GM12872 (cell line): ENCODE data around the gene DTL.

Experiments used
- TF ChIP-seq, protein P1 (sequence below): IDR thresholded peaks from 3 replicates; pipeline ENCODE4 v1.5.1; 2011; ENCODE audit warnings: low read depth, mild to moderate bottlenecking, low read length, moderate library complexity; ENCODE audit not compliant: insufficient read depth

The DTL gene

DNA sequence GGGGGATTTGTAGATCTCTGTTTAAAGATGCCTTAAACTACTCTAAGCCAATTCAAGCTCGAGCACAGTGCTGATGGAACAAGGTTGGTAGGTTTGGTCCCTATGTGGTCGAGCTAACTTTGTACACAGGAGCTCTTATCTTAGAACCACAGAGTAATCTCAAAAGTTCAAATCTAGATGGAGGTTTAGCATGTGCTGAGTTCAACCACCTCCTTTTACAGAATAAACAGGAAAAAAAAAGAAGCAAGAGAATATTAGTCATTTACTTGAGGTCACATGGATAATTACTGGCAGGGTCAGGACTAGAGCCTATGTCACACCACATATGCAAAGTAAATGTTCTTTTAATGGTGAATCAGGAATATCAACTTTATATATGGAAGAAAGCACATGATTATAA, 86.2 kb downstream of the DTL start:
- TF ChIP-seq, protein P1, sequence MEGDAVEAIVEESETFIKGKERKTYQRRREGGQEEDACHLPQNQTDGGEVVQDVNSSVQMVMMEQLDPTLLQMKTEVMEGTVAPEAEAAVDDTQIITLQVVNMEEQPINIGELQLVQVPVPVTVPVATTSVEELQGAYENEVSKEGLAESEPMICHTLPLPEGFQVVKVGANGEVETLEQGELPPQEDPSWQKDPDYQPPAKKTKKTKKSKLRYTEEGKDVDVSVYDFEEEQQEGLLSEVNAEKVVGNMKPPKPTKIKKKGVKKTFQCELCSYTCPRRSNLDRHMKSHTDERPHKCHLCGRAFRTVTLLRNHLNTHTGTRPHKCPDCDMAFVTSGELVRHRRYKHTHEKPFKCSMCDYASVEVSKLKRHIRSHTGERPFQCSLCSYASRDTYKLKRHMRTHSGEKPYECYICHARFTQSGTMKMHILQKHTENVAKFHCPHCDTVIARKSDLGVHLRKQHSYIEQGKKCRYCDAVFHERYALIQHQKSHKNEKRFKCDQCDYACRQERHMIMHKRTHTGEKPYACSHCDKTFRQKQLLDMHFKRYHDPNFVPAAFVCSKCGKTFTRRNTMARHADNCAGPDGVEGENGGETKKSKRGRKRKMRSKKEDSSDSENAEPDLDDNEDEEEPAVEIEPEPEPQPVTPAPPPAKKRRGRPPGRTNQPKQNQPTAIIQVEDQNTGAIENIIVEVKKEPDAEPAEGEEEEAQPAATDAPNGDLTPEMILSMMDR: no peak

DNA sequence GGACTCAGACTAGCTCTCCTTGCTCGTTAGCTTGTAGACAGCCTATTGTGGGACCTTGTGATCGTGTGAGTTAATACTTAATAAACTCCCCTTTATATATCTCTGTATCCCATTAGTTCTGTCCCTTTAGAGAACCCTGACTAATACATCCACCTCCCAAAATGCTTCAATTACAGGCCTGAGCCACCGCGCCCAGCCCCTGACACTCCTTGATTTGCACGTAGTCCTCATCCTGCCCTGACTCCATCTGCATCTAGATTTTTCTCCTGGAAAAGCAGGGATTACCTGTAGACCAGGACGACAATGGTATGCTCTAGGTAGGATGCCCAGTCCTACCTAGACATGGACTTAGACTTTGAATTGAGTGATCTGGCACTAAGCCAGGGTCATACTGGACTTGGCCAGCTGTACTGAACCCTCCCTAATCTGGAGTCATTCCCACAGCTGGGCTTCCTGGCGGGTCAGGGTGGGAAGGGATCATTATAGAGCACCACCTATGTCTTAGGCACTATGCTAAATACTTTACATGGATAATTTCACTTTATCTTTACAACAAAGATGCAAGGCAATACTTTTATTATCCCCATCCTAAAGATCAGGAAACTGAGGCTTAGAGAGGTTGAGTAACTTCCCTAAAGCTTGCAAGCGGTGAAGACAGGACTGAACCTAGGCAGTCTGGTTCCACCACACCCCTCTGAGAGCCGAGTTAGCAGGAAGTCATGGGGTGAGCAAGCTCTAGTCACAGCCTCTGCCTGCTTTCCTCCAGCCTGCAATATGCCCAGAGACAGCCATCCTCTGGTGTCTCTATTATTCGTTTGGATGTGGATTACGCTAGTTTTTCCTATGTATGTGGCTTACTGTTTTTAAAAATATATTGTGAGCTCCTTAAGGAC, 89.4 kb downstream of the DTL start:
- TF ChIP-seq, protein P1: no peak

DNA sequence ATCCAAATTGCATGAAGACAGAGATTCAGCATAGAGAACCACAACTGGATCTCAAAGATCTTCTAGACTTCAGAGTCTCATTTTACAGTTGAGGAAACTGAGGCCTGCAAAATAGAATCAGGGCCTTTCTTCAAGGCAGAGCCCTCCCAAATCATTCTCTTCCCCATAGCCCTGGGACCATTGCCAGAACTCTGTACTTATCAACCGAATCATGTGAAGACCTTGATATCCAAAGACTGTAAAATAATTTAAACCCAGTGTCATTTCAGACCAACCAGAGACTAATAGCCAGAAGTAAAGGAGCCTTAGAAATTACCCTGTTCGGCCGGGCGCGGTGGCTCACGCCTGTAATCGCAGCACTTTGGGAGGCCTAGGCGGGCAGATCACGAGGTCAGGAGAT, 90.1 kb downstream of the DTL start:
- TF ChIP-seq, protein P1: no peak

DNA sequence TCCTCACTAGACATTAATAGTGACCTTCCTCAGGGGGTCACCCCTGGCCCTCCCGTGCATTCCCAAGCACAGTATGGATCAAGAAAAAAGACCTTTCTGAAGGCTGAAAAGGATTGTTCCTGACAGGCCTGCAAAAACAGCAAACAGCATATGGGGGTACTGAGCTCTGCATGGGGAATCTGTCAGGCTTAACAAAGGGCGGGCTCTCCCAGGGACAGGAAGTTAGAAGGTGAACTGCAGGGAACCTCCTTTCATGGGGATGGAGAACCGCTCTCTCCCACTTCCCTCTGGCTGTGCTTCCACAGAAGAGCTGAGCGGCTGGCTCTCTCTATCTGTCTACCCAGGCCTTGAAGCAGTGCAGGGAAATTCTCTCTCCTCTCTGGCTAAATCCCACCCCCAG, 91.7 kb downstream of the DTL start:
- TF ChIP-seq, protein P1: no peak

DNA sequence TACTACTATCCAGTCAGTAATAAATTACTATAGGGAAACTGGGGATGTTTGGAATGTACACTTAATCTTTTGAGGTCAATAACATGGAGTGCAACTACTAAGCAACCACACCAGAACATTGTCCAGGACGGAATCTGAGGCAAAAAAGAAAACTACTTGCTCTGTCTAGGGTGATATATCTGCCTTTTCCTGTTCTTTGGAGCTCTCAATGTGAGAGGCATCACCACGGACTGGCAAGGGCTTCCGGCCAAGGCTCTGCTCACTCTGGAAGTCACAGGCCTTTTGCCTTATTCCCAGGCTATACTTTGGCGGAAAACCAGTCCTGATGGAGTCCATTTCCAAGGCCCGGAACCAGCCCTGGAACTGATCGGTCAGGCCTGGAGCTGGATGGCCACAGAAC, 94.2 kb downstream of the DTL start:
- TF ChIP-seq, protein P1: no peak

DNA sequence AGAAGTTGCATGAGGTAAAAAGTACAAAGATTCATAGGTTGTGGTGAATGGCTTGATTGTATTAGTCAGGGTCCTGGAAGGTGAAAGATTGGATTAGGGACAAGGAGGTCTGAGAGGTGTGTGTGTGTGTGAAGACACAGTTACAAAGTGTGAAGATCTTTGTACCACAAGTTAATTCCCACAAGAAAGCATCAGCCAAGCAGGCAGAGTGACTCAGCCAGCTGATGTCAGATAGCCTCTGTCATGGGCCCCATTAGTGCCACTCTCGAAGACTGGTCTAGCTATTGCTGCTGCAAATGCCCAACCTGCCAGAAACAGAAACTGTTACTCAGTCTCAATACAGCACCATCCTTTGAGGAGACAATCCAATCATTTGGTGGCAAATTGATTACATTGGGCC, 96.5 kb downstream of the DTL start:
- TF ChIP-seq, protein P1: no peak

DNA sequence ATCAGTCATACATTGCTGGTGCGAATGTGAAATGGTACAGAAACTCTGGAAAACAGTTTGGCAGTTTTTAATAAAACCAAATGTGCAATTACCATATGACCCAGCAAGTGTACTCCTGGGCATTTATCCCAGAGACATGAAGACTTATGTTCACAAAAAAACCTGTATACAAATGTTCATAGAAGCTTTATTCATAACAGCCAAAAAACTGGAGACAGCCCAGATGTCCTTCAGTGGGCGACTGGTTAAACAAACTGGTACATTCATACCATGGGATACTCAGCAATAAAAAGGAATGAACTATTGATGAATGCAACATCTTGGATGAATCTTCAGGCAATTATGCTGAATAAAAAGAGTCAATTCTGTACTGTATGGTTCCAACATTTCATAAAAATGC, 97.8 kb downstream of the DTL start:
- TF ChIP-seq, protein P1: no peak

DNA sequence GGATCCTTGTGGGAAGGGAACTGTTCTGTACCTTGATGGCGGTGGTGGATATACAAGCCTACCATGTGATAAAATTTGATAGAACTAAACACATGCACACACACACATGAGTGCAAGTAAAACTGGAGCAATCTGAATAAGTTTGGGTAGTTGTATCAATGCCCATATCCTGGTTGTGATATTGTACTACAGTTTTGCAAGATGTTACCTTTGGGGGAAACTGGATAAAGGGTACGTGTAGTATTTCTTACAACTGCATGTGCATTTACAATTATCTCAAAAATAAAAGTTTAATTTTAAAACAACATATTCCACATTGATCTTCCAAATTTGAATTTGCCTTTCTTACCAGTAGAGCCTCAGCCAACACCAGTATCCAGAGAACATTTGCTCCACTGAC, 99.6 kb downstream of the DTL start:
- TF ChIP-seq, protein P1: no peak
